Thyroid gland (tissue), 4 donors: Measurements from ENCODE around the gene MAGI3.

ENCODE experiments used
- CTCF ChIP-seq, 6 experiments: fragments of 200-600 bp in 3 of 6; fragments of 450-650 bp in 3 of 6; sonication (generic) in 3 of 6; IDR thresholded peaks; one replicate each; pipeline ENCODE4 v1.5.1; 2016 to 2019; ENCODE audit warnings: antibody characterized with exemption in 6 of 6, mild to moderate bottlenecking in 2 of 6, inconsistent platforms in 1 of 6, moderate library complexity in 1 of 6
- POLR2A ChIP-seq, 2 donors: fragments of 450-650 bp; IDR thresholded peaks; one replicate each; pipeline ENCODE4 v1.6.1; 2017; ENCODE audit warnings: antibody characterized with exemption in 2 of 2, mild to moderate bottlenecking in 2 of 2, moderate library complexity in 1 of 2

GRCh38 chr1:113416496-113416895 lies 26.2 kb downstream of the MAGI3 start:
- TF ChIP-seq POLR2A (IDR thresholded peaks at IDR 0.05) (no peak), CTCF (IDR thresholded peaks at IDR 0.05) (no peak)
